ENCODE measurements around the gene SSPN.

Gene SSPN, protein sequence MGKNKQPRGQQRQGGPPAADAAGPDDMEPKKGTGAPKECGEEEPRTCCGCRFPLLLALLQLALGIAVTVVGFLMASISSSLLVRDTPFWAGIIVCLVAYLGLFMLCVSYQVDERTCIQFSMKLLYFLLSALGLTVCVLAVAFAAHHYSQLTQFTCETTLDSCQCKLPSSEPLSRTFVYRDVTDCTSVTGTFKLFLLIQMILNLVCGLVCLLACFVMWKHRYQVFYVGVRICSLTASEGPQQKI

GRCh38 chr12:26195250-26195640 is at the start of gene SSPN:
Gene SSPN (plus strand): TSS chr12:26195573. CDS start chr12:26195673, 100 bp downstream.
- no peak for DNase-seq

DNA sequence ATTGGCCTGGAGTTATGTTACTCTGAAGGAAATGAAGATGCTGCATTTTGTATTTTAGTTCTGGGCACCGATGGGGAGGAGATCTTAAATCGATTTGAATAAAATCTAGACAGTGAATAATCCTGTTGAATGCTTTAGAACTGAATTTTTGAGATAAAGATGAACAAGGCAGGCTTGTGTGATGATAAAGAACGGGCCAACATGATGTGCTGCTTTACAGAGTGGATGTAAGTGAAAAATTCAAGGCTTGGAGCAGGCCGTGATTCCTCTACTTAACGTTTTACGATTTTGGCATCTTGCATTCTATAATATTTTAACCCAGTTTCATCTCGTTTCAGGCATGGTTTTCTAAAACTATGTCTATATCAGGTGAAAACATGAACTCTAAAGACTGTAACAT is 47.1 kb upstream of the SSPN start:
- DNase-seq: no peak

DNA sequence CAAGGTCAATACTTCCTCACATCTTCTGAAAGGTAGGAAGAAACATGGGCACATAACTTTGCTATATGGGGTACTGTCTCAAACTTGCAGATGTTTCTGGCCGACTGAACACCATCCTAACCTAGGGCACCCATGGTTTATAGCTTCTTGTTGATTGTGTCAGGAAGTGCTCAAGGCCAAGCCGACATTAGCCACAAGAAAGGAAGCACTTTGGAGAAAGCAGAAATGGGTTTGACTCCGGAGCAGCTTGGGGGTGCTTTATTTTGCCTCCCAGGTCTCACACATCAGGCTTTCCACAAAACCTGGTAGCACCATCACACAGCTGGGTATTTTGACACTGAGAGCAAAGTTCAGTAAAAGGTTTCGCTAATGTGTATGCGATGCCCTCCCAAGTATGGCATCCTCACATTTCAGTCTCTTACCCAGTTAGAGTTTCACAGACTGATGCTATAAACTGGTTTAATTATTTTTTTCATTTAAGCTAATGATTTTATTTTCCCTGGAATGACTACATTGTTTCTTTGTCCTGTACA is 45.3 kb upstream of the SSPN start:
- DNase-seq: no peak

GRCh38 chr12:26150736-26151450 is 44.5 kb upstream of the SSPN start:
- DNase-seq: no peak

DNA sequence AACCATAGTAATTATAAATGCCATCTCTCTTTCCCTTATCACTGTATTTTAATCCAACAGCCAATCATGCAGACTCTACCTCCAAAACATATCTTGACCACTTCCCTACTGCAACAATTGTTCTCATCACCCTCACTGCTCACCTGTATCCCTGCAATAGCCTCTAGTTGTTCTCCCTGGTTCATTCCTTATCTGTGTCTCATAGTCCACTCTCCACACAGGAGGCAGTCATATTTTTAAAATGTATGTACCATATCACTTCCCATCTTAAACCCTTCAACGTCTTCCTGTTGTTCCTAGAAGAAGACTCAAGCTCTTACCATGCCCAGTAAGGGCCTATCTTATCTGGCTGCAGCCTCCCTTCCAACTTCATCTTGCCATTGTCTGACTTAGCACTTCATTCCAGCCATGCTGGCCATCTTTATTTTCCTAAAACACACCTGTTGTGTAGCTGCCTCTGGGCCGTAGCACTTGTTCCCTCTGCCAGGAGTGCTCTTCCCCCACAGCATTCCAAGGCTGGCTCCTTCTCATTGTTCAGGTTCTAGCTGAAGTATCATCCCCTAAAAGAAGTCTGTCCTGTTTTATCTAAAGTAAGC is 42.8 kb upstream of the SSPN start:
- DNase-seq: no peak

- DNase-seq: no peak
Observed at GRCh38 chr12:26153421-26154154, 41.8 kb upstream of the SSPN start.

DNA sequence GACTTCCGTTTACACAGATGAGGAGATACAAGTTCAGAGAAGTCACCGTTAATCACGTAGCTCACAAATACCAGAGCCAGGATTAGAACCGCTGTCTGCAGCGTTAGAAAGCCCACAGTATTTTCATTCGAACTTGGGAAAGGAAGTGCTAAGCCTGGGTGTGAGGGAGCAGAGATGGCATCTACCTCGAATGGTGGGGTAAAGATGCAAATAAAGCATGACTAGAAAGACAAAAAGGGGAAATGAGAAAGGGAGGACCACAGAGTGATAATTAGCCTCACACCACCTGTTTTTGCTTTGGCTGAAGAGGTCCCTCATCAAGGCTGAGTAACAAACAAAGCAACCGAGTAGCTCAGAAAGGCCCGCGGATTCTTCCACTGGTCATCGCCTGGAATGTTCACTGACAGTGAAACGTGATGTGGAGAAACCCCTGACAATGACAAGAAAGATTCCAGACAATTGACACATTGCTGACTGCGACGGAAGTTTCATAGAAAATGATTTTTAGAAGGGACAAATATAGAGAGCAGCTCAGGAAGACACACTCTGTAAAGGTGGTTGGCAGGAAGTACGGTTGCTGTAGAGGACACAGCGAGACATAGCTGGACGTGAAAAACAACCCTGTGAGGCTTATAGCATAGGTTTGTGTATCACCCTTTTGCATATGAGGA is 39.0 kb upstream of the SSPN start:
- DNase-seq: no peak

DNA sequence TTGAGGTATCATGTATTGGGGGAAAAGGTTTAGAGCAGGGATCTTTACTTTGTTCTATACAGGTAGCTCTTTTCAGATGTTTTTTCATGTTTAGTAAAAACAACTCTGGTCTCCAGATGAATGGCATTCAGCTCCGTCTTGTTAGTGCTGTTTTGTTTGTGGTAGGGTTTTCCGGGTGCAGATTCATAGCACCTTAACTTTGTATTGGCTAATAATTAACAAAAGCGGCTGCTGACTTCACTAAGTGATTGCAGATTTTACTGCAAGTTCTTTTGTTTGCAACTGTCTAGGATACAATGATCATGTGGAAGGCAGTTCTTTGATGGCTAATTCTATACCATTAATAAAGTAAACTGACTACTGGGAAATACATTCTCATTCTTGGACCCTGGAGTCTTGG is 38.4 kb upstream of the SSPN start:
- no peak for DNase-seq

DNA sequence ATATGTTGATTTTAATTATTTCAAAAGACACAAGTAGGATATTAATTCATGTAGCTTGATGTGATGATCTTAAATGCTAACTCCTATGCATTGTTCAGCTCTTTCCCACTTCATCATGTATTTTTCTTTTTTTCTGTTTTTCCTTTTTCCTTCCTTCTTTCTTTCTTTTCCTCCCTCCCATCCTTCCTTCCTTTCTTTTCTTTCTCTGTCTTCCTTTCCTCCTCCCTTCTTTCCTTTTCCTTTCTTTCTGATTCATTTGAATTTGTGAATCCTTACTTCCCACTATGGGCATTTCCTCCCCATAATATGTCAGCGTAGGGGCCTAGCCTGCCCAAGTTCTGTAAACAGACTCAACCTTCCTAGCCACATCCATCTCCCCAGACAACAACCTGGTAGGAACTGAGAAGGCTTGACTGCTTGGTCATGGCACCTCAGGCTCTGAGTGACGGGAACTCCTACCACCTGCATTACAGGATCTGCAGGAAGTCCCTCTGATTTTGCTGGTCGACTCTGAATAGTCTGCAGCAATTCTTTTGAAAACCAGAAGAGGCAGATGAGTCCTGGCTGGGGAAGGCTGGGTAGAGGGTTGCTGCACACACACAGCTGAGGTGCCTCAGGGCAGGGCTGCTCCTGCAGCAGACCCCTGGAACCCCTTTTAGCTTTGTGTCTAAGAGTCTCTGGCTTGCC is 37.2 kb upstream of the SSPN start:
- DNase-seq: no peak

DNA sequence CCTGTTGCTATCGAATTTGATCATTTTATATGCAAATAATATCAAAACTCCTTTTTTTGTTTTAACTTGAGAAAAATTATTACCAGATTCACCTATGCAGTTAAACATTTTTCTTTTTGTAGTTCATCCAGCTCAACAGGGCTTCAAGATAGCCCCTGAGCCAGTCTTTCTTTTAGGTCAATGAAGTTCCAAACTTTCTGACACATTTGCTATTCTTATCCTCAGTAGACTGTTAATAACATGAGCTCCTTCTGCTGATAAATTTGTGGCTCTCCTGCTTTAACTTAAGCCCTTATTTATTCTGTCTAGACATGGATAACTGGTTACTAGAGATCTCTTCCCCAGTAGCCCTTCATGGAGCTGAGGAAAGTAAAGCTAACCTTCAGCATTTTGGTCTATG is 33.2 kb upstream of the SSPN start:
- no peak for DNase-seq

GRCh38 chr12:26162905-26163304 is 32.5 kb upstream of the SSPN start:
- DNase-seq: no peak

DNA sequence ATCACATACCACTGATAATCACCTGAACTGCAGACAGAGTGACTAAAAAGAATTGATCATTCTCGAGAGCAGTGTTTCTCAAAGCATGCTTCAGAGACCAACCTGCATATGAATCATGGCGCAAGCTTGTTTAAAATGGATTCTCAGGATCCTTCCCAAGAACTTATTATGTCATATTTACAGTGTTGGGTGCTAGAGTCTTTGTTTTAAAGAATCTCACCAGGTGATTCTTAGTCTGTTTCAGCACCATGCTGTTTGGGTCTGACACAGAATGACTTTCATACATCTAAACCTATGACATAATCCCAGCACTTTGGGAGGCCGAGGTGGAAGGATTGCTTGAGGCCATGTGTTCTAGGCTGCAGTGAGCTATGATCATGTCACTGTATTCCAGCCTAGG is 31.3 kb upstream of the SSPN start:
- DNase-seq: no peak

- DNase-seq: no peak
Observed at GRCh38 chr12:26172013-26172412, 23.4 kb upstream of the SSPN start.

- no peak for DNase-seq
Observed at GRCh38 chr12:26172539-26172938, 22.8 kb upstream of the SSPN start.

DNA sequence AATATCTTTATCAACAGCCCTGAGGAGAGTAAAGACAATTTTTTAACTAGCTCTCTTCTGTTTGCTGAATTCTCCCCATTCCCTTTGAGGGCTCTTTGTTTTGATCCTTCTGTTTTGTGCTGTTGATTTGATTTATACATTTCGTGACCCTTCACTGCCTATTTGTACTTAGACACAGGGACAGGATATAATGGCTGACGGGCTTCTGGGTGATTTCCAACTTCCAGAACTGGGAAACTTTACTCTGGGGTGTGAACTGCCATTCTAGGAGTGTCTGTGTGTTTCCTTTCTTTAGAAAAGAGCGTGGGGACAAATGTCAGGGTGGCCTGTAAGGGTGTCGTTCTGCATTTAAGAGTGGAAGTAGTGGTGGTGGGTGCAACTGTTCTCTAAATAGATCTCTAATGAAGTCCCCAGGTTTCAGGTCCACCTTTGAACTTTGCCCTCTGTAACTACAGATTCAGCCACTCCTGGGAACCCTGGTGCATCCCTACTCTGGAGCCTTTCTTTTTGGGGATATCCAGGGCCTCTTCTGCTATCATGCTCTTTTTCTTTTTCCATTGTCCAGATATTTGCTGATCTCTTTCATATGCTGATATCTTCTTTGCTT is 22.3 kb upstream of the SSPN start:
- no peak for DNase-seq

GRCh38 chr12:26176725-26177124 is 18.6 kb upstream of the SSPN start:
- DNase-seq: no peak

DNA sequence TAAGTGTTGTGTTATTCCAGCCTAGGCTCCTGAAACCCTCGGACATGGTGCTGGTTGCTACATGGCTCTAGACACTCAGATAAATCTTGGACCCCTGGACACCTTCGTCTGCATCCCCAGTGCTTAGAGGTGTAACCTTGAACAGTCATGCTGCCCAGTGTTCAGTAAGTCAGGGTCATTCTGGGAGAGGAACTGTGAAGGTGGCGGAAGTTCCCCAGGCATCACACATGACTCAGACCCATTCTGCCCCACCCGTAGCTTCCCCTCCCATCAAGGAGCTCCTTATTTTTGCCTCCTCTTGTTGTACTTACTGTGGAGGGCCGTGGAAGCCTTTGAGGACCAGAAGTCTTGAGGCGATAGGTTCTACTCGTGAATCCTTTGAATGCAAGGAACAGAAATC is 18.1 kb upstream of the SSPN start:
- DNase-seq: no peak

DNA sequence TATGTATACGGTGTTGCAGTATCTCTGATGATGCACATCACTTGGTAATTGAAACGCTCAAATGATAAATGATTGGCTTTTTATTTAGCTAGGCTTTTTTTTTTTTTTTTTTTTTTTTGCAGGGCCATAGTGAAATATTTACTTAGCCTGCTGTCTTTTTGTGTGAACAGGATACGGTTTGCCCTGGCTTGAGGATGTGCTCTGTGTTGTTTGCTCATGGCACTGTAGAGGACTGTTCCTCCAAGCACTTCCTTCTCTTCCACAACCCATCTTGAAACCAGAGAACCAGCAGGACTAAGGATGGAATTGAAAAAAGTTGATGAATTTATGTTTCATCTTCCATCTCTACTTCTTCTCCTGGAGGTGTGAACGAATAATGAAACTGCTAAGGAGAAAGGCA is 15.5 kb upstream of the SSPN start:
- DNase-seq: no peak

- no peak for DNase-seq
Observed at GRCh38 chr12:26182377-26182776, 13.0 kb upstream of the SSPN start.

DNA sequence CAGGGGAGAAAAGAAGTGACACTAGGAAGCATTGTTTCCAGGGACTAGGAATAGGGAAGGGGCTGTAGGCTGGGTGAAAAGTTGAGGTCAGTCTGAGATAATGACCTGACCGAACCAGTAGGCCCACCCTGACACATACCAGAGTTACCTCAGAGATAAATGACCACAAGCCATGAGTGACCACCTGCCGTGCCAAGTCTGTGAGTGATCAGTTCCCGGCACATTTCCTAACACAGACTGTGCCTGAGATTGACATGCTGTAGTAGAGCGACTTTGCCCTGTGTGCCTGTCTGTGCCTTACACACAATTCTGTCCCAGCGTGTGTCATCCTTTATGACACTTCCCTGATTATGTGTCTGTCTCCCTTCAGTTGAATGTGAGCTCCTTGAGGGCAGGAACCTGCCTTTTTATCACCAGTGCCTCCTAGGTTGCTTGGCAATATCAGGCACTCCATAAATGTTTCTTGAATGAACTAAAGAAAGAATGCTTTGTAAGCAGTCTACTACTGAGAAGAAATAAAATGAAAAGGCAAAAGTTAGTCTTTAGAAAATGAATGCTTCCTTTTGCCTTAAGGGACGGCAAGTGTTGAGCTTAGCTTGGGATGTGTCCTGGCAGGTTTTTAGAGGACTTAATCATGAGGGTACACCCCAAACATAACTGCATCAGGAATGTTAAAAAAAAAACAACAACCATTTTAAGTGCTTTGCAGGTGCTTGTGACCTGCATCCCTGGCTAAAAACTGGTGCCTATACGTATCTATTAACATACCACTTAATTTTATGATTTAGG is 9.6 kb upstream of the SSPN start:
- no peak for DNase-seq
